Mucosa of rectum (tissue), 2 donors: ENCODE results near the gene WSCD2.

ENCODE experiments used
- H3K27ac ChIP-seq, 2 donors: one replicate each; pipeline ENCODE4 v1.7.0; 2013; ENCODE audit warnings: inconsistent platforms in 2 of 2, low read depth in 2 of 2, low read length in 2 of 2
- H3K27me3 ChIP-seq, 2 donors: one replicate each; pipeline ENCODE4 v1.7.0; 2013; ENCODE audit warnings: low read length in 2 of 2; ENCODE audit not compliant: control insufficient read depth in 2 of 2, insufficient read depth in 2 of 2
- H3K36me3 ChIP-seq, 2 donors: one replicate each; pipeline ENCODE4 v1.7.0; 2013; ENCODE audit warnings: low read length in 2 of 2; ENCODE audit not compliant: control insufficient read depth in 2 of 2, insufficient read depth in 2 of 2
- H3K4me1 ChIP-seq, 2 donors: one replicate each; pipeline ENCODE4 v1.7.0; 2013; ENCODE audit warnings: low read length in 2 of 2, mild to moderate bottlenecking in 1 of 2; ENCODE audit not compliant: control insufficient read depth in 2 of 2, insufficient read depth in 2 of 2
- H3K4me3 ChIP-seq, 2 donors: one replicate each; pipeline ENCODE4 v1.7.0; 2013; ENCODE audit warnings: low read length in 2 of 2
- H3K9ac ChIP-seq, 2 donors: one replicate each; pipeline ENCODE4 v1.7.0; 2013; ENCODE audit warnings: low read length in 2 of 2, low read depth in 1 of 2, mild to moderate bottlenecking in 1 of 2
- H3K9me3 ChIP-seq, 2 donors: one replicate each; pipeline ENCODE4 v1.7.0; 2013; ENCODE audit warnings: low read length in 2 of 2; ENCODE audit not compliant: control insufficient read depth in 2 of 2
- donor health status: healthy.
- donor health status: Normal muscosa, but diverticular disease.

Gene WSCD2

GRCh38 chr12:108094056-108094649 lies 34.9 kb upstream of the WSCD2 start:
- Histone ChIP-seq H3K27ac (no peak overlapping the region), H3K9ac (no peak overlapping the region), H3K4me3 (no peak overlapping the region), H3K9me3 (no peaks in the 10 kb centered on the region), H3K27me3 (no peaks in the 10 kb centered on the region), H3K36me3 (no peaks in the 10 kb centered on the region), H3K4me1 (no peaks in the 10 kb centered on the region)

- H3K36me3 ChIP-seq: no peaks in the 10 kb centered on the region
- H3K27ac ChIP-seq: no peak overlapping the region
- no peaks in the 10 kb centered on the region for H3K4me1 ChIP-seq
- no peak overlapping the region for H3K4me3 ChIP-seq
- no peak overlapping the region for H3K9ac ChIP-seq
- no peaks in the 10 kb centered on the region for H3K9me3 ChIP-seq
- H3K27me3 ChIP-seq: no peaks in the 10 kb centered on the region
Measured at GRCh38 chr12:108097160-108097911, 31.8 kb upstream of the WSCD2 start.

GRCh38 chr12:108098374-108098773 lies 30.7 kb upstream of the WSCD2 start:
- H3K9ac ChIP-seq: no peak overlapping the region
- H3K27me3 ChIP-seq: no peaks in the 10 kb centered on the region
- no peak overlapping the region for H3K4me3 ChIP-seq
- no peaks in the 10 kb centered on the region for H3K4me1 ChIP-seq
- H3K9me3 ChIP-seq: no peaks in the 10 kb centered on the region
- no peaks in the 10 kb centered on the region for H3K36me3 ChIP-seq
- H3K27ac ChIP-seq: no peak overlapping the region

- Histone ChIP-seq H3K9me3 (no peaks in the 10 kb centered on the region), H3K4me3 (no peak overlapping the region), H3K4me1 (no peaks in the 10 kb centered on the region), H3K27ac (no peak overlapping the region), H3K9ac (no peak overlapping the region), H3K27me3 (no peaks in the 10 kb centered on the region), H3K36me3 (no peaks in the 10 kb centered on the region)
Measured at GRCh38 chr12:108099073-108099472, 30.0 kb upstream of the WSCD2 start.

- H3K9me3 ChIP-seq: no peaks in the 10 kb centered on the region
- H3K4me1 ChIP-seq: no peaks in the 10 kb centered on the region
- H3K27ac ChIP-seq: no peak overlapping the region
- H3K36me3 ChIP-seq: no peaks in the 10 kb centered on the region
- H3K9ac ChIP-seq: no peak overlapping the region
- no peaks in the 10 kb centered on the region for H3K27me3 ChIP-seq
- no peak overlapping the region for H3K4me3 ChIP-seq
Measured at GRCh38 chr12:108099778-108100489, 29.2 kb upstream of the WSCD2 start.

GRCh38 chr12:108101605-108102175 lies 27.4 kb upstream of the WSCD2 start:
- Histone ChIP-seq H3K4me1 (no peaks in the 10 kb centered on the region), H3K9me3 (no peaks in the 10 kb centered on the region), H3K27me3 (no peaks in the 10 kb centered on the region), H3K9ac (no peak overlapping the region), H3K36me3 (no peaks in the 10 kb centered on the region), H3K27ac (no peak overlapping the region), H3K4me3 (no peak overlapping the region)

GRCh38 chr12:108102363-108102762 lies 26.7 kb upstream of the WSCD2 start:
- H3K27me3 ChIP-seq: no peaks in the 10 kb centered on the region
- H3K4me3 ChIP-seq: no peak overlapping the region
- no peak overlapping the region for H3K9ac ChIP-seq
- no peaks in the 10 kb centered on the region for H3K4me1 ChIP-seq
- no peaks in the 10 kb centered on the region for H3K36me3 ChIP-seq
- H3K9me3 ChIP-seq: no peaks in the 10 kb centered on the region
- no peak overlapping the region for H3K27ac ChIP-seq

GRCh38 chr12:108103087-108103486 lies 26.0 kb upstream of the WSCD2 start:
- no peak overlapping the region for H3K27ac ChIP-seq
- H3K27me3 ChIP-seq: no peaks in the 10 kb centered on the region
- no peaks in the 10 kb centered on the region for H3K4me1 ChIP-seq
- no peaks in the 10 kb centered on the region for H3K9me3 ChIP-seq
- no peak overlapping the region for H3K9ac ChIP-seq
- H3K36me3 ChIP-seq: no peaks in the 10 kb centered on the region
- no peak overlapping the region for H3K4me3 ChIP-seq

- Histone ChIP-seq H3K4me3 (no peak overlapping the region), H3K36me3 (no peaks in the 10 kb centered on the region), H3K27me3 (no peaks in the 10 kb centered on the region), H3K27ac (no peak overlapping the region), H3K9ac (no peak overlapping the region), H3K9me3 (no peaks in the 10 kb centered on the region), H3K4me1 (no peaks in the 10 kb centered on the region)
Measured at GRCh38 chr12:108103517-108103916, 25.6 kb upstream of the WSCD2 start.

GRCh38 chr12:108104657-108105056 lies 24.4 kb upstream of the WSCD2 start:
- Histone ChIP-seq H3K27ac (no peak overlapping the region), H3K4me1 (no peaks in the 10 kb centered on the region), H3K36me3 (no peaks in the 10 kb centered on the region), H3K9me3 (no peaks in the 10 kb centered on the region), H3K27me3 (no peaks in the 10 kb centered on the region), H3K9ac (no peak overlapping the region), H3K4me3 (no peak overlapping the region)
